ENCODE data around the gene ZFAND4.
A peak's percentile ranks its signal among the peaks of the same experiment; 100 is the strongest.
"Not testable (repeated sequence)": the region's sequence is repeated elsewhere in the genome, so short reads cannot be mapped to it uniquely, and the experiment has no call there.

Gene ZFAND4

DNA sequence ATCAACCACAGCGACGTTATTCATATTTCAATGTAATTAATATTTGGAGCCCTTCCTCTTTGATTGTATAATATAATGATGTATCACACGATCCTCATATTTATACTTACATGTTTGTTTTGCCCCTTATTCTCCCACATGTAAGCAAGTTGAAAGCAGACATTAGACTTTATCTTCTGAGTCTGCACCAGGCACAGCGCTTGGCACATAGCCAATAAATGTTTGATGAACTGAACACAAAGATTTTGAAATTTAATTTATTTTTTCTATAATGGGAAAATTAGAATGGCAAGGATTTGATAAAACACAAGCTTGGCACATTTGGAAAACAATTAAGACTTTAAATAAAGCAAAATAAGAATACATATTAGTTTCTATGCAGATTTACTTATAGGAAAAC, 31.6 kb downstream of the ZFAND4 start:
- no peak for DNase-seq (ENCODE audit: low read depth)

DNA sequence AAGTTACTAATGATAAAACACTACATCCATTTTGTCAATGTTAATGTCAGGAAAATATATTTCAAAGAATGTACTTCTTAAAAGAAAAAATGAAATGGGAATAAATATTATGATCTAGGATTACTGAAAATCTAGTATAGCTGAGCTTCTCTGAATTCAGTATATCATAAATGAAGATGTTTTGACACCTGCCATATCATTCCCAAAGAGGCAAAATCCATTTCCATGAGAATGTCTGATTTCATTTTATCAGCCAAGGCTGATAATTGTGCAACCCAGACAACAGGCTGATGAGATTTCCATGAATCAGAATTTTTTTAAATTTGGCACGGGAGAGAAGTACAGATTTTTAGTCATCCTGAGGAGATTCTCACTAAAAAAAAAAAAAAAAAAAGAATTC, 32.5 kb downstream of the ZFAND4 start:
- no peak for DNase-seq (ENCODE audit: low read depth)

DNA sequence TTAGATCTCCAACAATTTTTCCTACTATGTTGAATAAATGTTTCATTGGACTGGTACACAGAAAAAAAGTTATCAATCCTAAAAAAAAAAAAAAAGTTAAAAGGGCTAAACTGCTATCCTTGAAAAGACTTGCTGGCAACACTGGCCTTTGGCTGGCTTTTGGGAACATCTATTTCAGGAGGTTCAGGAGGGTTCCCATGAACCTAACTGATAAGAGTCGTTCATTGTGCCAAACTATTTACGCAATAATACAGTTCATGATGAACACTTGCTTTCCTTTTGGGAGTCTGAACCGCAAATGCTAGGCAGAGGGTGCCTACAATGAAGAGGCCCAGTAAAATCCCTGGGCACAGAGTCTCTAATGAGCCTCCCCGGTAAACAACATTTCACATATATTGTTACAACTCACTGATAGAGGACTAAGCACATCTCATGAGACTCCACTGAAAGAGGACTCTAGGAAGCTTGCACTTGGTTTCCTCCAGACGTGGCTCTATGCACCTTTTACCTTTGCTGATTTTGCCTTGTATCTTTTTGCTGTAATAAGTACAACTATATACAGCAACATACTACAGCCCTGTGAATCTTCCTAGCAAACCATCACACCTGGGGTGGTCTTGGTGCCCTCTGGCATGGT, 45.0 kb downstream of the ZFAND4 start:
- no peak for DNase-seq (ENCODE audit: low read depth)

DNA sequence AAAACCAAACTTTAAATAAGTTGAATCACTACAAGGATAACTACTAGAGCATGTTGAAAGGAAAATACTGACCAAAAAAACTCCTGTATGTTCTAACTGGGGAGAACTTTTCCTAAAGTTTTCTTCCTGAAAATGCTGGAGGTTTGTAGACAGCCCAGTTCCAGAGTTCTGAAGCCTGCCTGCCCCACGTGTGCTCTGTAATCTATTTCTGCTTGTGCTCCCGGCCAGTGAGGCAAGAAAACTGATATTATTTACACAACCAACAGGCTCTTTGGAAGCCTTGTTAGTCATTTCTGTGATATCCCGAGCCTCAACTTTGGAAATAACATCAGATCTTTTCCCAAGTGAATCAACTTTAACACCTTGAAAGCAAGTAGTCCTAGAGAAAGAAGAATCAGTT, 46.7 kb downstream of the ZFAND4 start:
- DNase-seq (ENCODE audit: low read depth) = no peak

DNA sequence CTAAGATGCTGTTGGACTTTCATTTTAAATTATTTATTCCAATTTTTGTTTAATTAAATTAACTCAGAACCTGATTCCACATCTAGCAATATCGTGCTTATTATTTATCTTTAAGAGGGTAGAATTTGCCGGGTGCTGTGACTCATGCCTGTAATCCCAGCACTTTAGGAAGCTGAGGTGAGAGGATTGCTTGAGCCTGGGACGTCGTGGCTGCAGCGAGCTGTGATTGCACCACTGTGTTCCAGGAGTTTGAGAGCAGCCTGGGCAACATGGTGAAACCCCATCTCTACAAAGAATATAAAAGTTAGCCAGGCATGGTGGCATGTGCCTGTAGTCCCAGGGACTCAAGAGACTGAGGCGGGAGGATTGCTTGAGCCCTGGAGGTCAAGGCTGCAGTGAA, 47.8 kb downstream of the ZFAND4 start:
- DNase-seq (ENCODE audit: low read depth) = no peak

DNA sequence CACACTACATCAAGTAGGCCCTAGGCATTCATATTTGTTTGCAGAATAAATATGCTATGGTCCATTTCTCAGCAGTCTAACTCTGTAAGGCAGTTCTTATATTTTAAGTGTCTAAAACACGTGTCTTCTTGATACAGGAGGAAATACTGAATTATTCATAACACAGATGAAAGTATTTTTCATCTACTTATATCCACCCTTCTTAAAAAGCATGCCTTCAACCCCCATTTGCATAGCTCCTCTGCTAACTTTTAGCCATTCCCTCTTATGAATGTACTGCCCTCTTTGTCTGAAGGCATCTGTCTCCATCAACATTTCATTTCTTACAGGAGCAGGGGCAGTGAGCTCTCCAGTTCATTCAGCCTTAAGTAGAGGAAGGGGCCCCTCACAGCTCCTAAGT, 57.7 kb downstream of the ZFAND4 start:
- no peak for DNase-seq (ENCODE audit: low read depth)

DNA sequence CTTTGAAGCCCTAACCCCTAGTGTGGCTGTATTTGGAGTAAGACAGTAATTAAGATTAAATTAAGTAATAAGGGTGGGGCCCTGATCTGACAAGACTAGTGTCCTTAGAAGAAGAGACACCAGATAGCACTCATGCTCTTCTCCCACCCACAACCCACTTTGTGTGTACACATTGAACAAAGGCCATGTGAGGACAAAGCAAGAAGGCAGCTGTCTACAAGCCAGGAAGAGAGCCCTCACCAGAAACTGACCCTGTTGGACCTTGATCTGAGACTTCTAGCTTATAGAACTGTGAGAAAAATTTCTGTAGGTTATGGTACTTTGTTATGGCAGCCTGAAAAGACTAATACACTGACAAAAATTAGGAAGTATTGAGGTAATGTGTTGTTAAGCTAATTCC, 59.8 kb downstream of the ZFAND4 start:
- no peak for DNase-seq (ENCODE audit: low read depth)

DNA sequence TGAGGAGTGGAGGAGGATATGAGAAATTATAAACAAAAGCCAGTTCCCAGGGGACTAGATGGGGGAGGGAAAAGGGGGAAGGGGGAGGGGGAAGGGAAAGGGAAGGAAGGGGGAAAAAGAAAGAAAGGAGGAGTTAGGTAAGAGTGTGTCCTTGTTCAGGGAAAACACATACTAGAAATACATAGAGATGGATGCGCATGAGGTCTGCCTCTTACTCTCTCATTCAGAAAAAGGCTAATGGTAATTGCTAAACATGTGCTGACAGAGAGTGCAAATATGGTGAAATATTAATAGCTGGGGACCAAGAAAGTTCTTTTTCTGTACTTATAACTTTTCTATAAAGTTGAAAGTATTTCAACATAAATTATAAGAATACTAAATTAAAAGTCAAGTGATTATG, 64.5 kb downstream of the ZFAND4 start:
- DNase-seq (ENCODE audit: low read depth) = no peak

DNA sequence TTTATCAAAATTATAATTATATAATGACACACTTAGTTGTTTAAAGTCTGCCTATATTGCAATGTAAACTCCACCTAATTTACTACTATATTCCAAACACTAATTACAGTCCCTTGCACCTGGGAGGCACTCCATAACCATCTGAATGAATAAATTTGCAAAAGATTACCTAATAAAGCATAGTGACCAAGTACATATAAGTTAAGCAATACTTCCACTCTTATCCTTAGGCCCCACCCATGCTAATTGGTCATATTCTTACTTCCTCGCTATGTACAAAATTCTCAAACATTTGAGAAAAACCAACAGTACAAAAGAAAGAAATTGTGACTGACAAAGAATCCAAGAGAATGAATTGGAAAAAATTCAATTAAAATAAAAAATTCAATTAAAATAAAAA, 65.3 kb downstream of the ZFAND4 start:
- DNase-seq (ENCODE audit: low read depth) = no peak

DNA sequence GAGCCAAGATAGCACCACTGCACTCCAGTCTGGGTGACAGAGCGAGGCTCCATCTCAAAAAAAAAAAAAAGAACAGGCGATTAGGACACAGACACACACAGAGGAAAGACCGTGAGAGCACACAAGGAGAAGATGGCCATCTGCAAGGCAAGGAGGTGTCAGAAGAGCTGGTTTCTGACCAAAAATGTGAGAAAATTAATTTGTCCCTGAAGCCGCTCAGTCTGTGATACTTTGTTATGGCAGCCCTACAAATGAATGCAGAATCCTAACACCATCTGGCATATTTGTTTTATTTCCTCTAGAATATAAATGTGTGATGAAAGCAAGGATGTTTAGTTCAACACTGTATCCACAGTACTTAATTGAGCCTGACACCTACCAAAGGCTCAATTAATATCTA, 69.7 kb downstream of the ZFAND4 start:
- no peak for DNase-seq (ENCODE audit: low read depth)

DNA sequence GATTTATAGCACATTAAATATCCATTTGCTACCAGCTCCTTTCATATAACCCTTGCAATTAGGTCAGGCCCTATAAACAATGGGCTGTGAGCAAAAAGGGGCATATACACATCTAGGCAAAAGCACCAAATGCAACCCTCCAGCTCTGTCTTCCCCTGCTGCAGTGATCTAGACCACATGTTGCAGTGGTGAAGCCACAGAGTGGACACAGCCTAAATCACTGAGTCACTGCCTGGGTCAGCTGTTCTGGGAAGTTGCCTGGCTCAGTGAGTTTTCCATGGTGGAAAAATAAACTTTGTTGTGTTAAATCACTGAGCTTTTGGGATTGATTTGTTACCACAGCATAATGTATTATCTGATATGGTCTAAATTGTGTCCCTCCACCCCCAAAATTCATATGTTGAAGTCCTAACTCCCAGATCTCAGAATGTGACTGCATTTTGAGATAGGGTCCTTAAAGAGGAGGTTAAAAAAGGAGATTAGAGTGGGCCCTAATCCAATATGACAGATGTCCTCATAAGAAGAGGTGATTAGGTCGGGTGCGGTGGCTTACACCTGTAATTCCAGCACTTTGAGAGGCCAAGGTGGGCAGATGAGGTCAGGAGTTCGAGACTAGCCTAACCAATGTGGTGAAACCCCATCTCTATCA, 70.4 kb downstream of the ZFAND4 start:
- no peak for DNase-seq (ENCODE audit: low read depth)

DNA sequence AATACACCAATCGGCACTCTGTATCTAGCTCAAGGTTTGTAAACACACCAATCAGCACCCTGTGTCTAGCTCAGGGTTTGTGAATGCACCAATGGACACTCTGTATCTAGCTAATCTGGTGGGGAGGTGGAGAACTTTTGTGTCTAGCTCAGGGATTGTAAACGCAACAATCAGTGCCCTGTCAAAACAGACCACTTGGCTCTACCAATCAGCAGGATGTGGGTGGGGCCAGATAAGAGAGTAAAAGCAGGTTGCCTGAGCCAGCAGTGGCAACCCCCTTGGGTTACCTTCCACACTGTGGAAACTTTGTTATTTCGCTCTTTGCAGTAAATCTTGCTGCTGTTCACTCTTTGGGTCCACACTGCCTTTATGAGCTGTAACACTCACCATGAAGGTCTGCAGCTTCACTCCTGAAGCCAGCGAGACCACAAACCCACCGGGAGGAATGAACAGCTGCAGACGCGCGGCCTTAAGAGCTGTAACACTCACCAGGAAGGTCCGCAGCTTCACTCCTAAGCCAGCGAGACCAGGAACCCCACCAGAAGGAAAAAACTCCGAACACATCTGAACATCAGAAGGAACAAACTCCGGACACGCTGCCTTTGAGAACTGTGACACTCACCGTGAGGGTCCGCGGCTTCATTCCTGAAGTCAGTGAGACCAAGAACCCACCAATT, 71.2 kb downstream of the ZFAND4 start:
- not testable (repeated sequence) for DNase-seq (ENCODE audit: low read depth)

DNA sequence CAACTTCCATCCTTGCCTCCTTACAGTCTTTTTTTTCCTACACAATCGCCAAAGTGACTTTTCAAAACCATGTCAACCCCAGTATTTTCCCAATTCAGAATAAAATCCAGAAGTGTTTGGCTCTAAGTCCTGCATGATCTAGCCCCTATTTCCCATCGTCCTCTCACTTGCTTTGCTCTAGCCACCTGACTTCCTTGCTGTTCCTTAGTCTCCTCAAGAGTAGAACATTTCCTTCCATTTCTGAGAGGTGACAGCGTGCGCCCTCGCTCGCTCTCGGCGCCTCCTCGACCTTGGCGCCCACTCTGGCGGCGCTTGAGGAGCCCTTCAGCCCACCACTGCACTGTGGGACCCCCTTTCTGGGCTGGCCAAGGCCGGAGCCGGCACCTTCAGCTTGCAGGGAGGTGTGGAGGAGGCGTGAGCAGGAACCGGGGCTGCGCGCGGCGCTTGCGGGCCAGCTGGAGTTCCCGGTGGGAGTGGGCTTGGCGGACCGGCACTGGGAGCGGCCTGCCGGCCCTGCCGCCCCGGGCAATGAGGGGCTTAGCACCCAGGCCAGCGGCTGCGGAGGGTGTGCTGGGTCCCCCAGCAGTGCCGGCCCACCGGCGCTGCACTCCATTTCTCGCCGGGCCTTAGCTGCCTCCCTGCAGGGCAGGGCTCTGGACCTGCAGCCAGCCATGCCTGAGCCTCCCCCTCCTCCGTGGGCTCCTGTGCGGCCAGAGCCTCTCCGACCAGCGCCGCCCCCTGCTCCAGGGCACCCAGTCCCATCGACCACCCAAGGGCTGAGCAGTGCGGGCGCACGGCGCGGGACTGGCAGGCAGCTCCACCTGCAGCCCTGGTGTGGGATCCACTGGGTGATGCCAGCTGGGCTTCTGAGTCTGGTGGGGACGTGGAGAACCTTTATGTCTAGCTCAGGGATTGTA, 72.0 kb downstream of the ZFAND4 start:
- DNase-seq (ENCODE audit: low read depth) = not testable (repeated sequence)

DNA sequence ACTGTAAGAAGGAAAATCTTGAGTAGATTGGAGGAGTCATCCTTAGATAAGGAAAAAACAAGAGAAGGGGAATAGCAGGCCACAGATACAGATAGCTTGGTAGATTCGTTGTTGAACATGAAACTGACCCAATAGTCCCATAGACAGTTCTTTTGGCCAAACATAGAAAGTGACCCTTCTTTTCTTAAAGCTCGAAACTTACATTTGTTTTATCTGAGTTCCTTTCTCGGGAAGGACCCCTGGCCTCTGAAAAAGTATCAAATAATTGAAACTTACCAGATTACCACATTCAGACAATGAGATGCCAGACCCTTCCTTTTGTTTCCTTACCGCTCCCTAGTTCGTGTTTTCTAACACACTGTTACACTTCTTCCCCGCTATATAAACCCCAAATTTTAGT, 72.9 kb downstream of the ZFAND4 start:
- no peak for DNase-seq (ENCODE audit: low read depth)

DNA sequence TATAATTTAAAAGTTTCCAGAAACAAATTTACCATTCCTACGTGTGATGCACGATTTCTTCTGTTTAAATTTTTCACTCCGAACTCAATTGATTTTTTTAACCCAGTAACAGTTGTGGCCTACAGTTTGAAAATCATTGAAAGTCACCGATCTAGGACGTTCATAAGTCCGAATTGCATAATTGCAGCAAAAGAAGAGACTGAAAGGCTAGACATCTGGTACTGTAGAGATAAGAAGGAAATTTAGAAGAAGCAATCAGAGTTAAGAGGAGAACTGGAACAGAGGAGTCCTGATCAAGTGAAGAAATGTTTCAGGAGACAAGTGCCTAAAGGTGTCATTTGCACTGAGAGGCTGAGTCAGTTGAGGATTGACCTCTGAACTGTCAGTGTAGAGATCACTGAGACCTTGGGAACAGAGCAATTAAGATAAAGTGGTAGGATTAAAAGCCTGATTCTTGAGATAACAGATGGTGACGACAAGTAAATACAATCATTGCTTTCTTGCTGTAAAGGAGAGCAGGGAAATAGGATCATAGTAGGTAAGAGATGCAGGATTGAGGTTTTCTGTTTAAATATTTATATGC, 73.5 kb downstream of the ZFAND4 start:
- no peak for DNase-seq (ENCODE audit: low read depth)

DNA sequence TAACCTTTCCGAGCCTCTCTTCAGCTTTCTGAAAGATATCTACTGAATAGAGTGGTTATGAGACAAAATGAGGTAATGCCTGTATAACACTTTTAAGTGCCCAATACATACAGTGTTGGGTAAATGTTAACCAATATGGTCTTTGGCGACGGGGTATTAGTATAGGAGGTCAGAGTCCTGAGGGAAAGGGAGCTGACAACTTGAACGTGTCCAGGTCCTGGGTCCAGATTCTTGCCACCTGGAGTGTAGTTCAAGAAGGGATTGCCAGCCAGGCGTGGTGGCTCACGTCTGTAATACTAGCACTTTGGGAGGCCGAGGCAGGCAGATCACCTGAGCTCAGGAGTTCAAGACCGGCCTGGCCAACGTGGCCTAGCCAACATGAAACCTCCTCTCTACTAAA, 76.0 kb downstream of the ZFAND4 start:
- no peak for DNase-seq (ENCODE audit: low read depth)

DNA sequence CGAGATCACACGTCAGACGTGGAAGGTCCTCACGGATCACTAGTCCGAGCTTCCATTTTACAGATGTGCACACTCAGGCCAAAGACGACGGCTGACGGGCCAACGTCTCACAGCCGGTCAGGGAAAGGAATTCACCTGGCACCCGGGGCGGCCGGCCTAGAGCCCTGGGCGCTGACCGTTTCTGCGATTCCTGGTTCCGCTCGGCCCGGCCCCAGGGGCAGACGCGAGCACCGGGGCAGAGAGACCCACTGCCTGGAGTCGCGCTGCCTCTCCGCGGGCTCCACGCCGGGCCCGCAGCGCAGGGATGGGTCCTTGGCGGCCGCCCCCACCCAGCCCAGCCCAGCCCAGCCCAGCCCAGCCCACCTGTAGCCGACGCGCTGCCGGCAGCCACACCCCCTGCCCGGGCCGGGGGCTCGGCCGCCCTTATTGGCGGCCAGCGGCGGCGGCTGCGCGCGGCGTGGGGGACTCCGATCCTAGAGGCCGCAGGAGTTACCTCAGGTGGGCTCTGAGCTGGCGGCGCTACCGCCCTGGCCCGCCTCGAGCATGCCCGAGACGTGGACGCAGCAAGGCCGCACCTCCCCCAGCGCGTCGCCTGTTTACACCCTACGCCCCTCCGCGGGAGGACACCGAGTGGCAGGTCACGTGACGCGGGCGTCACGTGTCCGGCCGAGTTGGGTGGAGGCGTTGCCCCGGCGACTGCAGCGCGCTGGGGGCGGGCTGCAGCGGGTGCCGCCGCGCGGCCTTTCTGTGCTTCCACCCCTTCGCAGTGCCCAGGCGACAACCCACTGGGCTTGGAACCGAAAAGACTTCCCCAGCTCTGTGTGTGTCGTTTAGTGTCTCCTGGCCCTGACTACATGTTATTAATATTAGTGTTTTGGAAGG, 78.1 kb downstream of the ZFAND4 start:
- DNase-seq (ENCODE audit: low read depth) = peak; percentile 82

DNA sequence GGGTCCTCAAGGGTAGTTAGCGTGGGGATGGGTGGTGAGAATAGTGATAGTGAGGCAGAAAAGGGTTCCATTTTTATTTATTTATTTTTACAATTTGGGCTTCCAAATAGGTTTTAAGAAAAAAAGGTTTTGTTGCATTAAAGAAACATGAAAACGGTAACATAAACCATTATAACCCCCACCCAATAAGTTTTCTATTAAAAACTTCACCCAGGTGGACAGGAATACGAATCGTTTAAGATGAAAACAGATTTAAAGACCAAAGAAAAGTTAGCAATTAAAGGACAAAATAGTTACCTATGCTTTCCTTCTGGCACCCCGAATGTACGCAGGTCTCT, 78.7 kb downstream of the ZFAND4 start:
- DNase-seq (ENCODE audit: low read depth) = no peak

DNA sequence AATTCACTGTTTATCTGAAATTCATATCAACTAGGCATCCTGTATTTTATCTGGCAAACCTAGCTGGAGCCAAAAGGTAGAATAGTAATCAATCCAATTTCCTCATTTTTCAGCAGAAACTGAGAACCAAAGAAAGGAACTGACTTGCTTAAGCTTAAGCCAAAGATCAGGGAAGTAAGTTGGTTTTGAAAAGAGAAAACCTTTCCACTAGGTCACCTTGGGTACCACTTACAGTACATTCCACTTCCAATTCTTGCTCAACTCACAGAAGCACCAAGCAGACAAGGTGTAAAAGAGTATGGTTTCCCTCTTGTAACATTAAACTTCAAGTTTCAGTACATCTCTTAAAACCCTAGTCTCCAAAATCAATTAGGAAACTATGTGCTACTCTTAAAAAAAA, 79.6 kb downstream of the ZFAND4 start:
- no peak for DNase-seq (ENCODE audit: low read depth)

DNA sequence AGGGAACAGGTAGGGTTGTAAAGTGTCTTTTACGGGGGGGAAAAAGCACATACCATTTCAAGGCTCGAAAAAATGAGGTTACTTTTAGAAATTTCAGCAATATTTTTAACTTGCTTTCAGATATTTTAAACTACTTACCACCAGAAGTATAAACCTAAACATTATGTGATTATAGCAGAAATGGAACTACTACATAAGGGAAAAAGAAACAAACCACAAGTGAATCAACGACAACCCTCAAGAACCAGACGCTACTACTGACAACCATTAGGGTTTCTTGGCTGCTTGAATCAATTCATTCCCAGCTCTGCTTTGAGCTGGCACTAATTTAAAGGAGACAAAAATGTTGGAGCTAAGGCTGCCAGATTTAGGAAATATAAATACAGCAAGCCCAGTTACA, 80.1 kb downstream of the ZFAND4 start:
- no peak for DNase-seq (ENCODE audit: low read depth)

DNA sequence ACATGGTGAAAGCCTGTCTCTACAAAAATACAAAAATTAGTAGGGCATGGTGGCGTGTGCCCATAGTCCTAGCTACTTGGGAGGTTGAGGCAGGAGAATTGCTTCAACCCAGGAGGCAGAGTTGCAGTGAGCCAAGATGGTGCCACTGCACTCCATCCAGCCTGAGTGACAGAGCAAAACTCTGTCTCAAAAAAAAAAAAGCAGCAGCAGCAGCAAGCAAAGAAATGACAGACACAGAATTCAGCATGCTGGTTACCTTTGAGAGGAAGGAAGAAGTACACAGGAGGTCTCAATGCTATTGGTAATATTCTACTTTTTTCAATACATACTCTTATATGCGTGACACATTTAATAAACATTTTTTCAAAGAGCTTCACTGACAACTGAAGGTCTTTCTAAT, 81.3 kb downstream of the ZFAND4 start:
- no peak for DNase-seq (ENCODE audit: low read depth)
